ENCODE data around the gene TTYH2.

DNA sequence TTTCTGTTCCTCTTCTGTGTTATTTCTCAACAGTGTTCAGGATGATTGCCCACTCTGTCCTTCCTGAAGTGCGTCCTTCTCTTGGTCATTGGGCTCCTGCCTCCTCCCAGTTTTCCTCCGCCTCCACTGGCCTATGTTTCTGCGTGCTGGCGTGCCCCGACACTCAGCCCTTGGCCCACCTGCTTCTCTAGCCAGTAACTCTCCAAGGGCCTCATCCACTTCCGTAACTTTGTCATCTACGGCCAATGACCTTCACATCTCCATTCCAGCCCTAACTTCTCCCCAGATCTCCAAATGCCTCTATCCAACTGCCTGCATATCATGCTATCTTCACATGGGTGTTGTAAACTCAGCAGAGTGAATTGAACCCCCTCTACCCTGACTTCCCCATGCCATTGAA, 49.5 kb upstream of the TTYH2 start:
- TF ChIP-seq, protein P1, sequence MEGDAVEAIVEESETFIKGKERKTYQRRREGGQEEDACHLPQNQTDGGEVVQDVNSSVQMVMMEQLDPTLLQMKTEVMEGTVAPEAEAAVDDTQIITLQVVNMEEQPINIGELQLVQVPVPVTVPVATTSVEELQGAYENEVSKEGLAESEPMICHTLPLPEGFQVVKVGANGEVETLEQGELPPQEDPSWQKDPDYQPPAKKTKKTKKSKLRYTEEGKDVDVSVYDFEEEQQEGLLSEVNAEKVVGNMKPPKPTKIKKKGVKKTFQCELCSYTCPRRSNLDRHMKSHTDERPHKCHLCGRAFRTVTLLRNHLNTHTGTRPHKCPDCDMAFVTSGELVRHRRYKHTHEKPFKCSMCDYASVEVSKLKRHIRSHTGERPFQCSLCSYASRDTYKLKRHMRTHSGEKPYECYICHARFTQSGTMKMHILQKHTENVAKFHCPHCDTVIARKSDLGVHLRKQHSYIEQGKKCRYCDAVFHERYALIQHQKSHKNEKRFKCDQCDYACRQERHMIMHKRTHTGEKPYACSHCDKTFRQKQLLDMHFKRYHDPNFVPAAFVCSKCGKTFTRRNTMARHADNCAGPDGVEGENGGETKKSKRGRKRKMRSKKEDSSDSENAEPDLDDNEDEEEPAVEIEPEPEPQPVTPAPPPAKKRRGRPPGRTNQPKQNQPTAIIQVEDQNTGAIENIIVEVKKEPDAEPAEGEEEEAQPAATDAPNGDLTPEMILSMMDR (IDR thresholded peaks at IDR 0.05) = no peak
- TF ChIP-seq POLR2A (IDR thresholded peaks at IDR 0.05) = no peak

All from uterus (tissue), 2 donors.